ENCODE measurements around the gene LRRN3.

DNA sequence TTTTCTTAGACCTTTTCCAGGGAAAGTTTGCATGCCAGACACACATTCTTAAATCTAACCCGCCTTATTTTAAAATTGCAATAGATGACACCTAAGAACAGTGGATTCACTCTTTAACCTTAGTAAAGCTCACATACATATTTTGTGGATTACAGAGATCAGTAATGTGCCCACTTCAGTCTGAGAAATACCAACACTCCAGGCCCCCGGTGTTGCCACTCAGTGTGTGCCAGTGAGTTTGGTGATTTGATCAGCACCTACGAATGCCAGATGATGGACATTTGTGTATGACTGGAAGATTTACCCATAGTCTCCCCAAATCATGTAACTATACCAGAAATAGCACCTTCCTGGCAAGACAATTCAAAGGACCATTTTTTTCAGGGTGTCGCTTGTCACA is 2.6 kb downstream of the LRRN3 start:
- TF ChIP-seq CTCF (IDR thresholded peaks at IDR 0.05) (no peak), POLR2A (IDR thresholded peaks at IDR 0.05) (no peak)
